Middle frontal gyrus (tissue), 1 donor: ENCODE data around the gene ACOT8.
"Not testable (repeated sequence)": the region's sequence is repeated elsewhere in the genome, so short reads cannot be mapped to it uniquely, and the experiment has no call there.

Experiments
- DNase-seq: peaks from one replicate; pipeline ENCODE4 v3.0.0-alpha.2; 2015; ENCODE audit warnings: low spot score; ENCODE audit errors: extremely low spot score

ACOT8 gene

GRCh38 chr20:45857114-45857881, at the start of gene ACOT8, which contains the start of gene ZSWIM3:
Gene ACOT8 (minus strand): TSS chr20:45857392. CDS start chr20:45857315, 77 bp downstream.
Gene ZSWIM3 (plus strand): TSS chr20:45857614. CDS start chr20:45857826, 212 bp downstream.
- peak; percentile 99 for DNase-seq

DNA sequence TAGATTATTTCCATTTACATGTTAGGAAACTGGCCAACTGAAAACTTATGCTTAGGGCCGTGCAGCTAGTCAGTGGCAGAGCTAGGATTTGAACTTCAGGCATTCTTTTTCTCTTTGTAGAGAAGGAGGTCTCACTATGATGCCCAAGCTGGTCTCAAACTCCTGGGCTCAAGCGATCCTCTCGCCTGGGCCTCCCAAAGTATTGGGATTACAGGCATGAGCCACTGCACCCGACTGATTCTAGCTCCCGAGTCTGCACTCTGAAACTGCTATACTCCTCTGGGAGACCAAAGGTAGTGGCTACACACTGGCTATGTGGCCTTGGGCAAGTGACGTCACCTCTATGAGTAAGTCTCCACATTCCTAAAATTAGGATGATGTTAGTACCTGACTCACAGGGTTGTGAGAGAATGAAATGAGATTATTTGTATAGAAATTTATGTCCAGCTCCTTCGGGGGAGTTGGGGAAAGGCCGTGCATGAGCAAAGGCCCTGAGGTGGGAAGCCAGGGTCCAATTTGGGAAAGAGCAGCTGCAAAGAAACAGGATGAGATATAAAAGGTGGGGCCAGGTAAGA, 48.4 kb upstream of the ACOT8 start:
- DNase-seq, result no peak

DNA sequence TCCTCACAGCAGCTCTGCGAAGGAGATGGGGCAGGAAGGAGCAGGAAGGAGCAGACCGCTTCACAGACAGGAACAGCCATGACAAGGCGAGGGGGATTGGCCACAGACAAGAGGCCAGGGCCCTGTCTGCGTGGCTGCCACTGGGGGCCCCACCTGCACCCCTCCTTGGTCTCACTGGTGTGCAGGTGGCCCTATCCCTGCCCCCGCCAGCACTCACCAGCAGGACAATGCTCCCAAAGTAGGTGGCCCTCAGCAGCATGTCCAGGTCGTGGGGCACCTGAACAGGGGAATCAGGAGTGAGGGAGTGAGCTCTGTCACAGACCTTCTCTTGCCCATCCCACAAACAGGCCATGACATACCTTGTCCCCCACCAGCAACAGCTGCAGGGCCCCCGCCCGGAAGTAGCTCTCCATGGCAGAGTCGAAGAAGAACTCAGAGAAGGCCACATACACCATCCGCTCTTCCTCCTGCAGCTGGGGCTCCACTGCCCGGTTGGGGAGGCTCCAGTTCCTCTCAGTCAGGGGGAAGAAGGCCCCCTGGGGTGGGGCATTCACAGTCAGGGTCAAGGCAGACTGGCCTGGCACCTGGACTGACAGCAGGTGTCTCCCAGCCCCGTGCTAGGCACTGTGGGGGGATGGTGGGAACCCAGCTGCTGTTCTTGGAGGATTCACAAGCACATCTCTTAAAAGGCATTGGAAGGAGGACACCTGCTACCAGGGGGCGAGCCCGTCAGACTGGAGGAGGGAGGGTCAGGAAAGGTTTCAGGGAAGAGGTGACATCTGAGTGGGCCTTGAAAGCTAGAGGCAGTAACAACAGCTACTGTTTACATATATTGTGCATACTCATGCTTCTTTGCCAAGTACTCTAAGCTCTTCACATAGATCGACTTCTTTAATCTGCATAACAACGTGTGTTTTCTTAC, 47.7 kb upstream of the ACOT8 start:
- no peak for DNase-seq

GRCh38 chr20:45902199-45902701, 45.1 kb upstream of the ACOT8 start:
- DNase-seq, result no peak

- DNase-seq, result not testable (repeated sequence)
Observed at GRCh38 chr20:45901332-45901731, 44.1 kb upstream of the ACOT8 start.

GRCh38 chr20:45899046-45899835, 42.0 kb upstream of the ACOT8 start:
- no peak for DNase-seq

GRCh38 chr20:45898285-45898684, 41.1 kb upstream of the ACOT8 start:
- no peak for DNase-seq

GRCh38 chr20:45897692-45898091, 40.5 kb upstream of the ACOT8 start:
- no peak for DNase-seq

DNA sequence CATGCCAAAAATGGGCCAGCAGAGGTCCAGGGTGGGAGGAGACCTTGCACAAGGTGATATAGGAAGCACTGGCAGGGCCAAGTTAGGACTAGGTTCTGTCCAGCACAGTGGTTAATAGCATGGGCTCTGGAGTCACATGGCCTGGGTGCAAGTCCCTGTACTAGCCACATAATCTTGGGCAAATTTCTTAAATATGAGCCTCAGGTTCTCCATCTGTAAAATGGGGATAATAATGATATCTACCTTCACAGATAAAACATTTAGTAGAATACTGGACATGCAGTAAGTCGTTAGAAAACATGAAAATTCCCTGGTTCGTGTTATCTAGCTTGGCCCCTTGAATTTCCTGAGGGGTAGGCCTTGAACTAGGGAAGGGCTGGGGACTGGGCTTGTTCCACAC, 40.1 kb upstream of the ACOT8 start:
- DNase-seq, result no peak

DNA sequence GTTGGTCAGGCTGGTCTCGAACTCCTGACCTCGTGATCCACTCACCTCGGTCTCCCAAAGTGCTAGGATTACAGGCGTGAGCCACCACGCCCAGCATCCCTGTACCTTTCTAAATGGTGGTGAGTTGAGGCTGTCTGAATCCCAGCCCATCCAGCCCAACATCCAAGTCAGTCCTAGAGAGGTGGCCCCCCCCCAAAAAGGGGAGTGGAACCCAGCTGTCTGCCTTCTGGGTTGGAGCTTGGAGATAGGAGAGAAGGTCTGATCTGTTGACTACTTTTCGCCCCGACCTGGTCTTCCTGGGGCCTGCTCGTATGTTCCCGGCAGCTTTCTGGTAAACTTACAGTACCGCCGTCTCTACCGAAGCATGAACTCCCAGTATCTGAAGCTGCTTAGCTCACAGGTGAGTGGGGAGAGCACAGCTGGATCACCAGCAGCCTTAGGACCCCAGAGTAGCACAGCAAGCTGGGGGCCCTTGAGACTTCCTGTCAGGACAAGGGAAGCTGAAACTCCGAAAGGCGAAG, 39.5 kb upstream of the ACOT8 start:
- DNase-seq, result no peak

DNA sequence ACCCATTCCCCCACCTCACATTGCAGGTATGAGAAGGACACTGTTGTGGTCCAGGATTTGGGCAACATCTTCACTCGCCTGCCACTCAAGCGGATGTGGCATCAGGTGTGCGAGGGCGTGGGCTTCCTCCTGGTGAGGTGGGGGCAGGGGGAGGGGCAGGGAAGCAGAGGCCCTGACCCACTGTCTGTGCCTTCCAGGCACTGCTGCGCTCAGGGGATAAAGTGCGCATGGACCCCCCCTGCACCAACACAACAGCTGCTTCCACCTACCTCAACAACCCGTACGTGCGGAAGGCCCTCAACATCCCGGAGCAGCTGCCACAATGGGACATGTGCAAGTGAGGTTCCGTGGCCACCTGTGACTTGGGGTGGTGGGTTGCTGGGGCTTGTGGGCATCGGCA, 37.6 kb upstream of the ACOT8 start:
- DNase-seq, result no peak

GRCh38 chr20:45893831-45894230, 36.6 kb upstream of the ACOT8 start:
- no peak for DNase-seq

- no peak for DNase-seq
Observed at GRCh38 chr20:45892828-45893500, 35.8 kb upstream of the ACOT8 start.

DNA sequence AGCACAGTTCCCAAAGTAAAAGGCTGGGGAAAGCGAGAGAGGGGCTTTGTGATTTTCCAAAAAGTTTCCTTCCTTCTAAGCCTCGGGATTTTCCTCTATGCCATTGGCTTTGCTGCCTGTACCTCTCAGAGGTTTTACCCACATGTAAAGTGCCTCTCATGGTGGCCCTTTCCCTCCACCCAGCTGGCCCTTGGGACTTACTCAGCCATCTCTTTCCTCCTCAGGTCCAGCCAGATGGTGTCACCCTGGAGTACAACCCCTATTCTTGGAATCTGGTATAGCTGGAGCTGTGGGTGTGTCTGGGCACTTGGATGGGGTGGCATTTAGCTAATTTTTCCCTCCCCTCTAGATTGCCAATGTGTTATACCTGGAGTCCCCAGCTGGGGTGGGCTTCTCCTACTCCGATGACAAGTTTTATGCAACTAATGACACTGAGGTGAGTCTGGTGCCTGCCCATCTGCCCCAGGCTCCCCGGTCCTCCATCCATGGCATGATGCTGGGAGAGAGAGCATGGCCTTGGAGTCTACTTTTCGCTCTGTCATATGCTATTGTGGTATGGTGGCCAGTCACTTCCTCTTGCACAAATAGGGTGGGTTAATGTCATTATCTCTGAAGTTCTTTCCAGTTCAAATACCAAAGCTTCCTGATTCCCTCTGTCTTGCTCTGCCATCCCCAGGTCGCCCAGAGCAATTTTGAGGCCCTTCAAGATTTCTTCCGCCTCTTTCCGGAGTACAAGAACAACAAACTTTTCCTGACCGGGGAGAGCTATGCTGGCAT, 35.0 kb upstream of the ACOT8 start:
- DNase-seq, result no peak

GRCh38 chr20:45890985-45891983, 34.1 kb upstream of the ACOT8 start, which contains the start of the genes CTSA and NEURL2:
Gene CTSA (plus strand): TSS chr20:45891335. CDS start chr20:45891569, 234 bp downstream.
Gene NEURL2 (minus strand): TSS chr20:45891208. CDS start chr20:45890991, 217 bp downstream.
- DNase-seq, result peak; percentile 75

- no peak for DNase-seq
Observed at GRCh38 chr20:45890077-45890984, 33.1 kb upstream of the ACOT8 start.

DNA sequence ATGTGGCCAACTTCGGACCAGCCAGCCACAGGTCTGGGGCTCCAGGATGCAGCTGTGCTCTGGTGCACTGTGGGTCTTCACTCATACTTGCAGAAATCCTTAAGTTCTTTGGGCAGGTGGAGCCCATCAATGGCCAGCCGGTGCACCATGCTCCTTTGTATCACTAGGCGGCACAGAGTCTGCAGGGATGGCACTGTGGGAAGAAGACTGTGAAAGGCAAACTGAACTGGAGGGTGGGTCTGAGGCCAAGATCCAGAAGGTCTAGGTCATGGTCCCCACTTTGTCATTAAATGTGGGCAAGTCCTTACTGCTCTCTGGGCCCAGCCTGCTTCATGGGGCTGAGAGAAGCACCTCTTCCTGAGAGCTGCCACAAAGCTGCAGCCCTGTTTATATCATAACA, 31.5 kb upstream of the ACOT8 start:
- DNase-seq, result no peak
